ENCODE results near the gene ORAI3. TPM values are rescaled to one million over a fixed set of nuclear protein-coding genes. Genes with fewer than 3 reads are reported as not detected.

The ORAI3 gene
- total RNA-seq, 1 donor from 2014 or later, result 39.0 TPM

GRCh38 chr16:30984669-30985400, 36.0 kb downstream of the ORAI3 start, which contains the start of gene HSD3B7:
Gene HSD3B7, plus strand, starts transcription at chr16:30985207. Its CDS starts 452 bp downstream, at chr16:30985659.
- Histone ChIP-seq H3K9me3 (no peaks in the 10 kb centered on the region), H3K27me3 (no peaks in the 10 kb centered on the region), H3K4me3 (peak within 1 kb of the TSS; percentile 43 to 59), H3K36me3 (peaks cover 26 to 45% of the 10 kb centered on the region in 2 donors), H3K4me1 (peaks cover 3 to 11% of the 10 kb centered on the region in 2 donors), H3K27ac (peak within 1 kb of the TSS; percentile 14 to 50)
- DNase-seq (ENCODE audit: low spot score in 2 of 2), result peak; percentile 69 to 95
- intact Hi-C loops (cut with DNase I), result loop anchor here (1.0 kb wide), 4 partner anchors 48 to 883 kb away; partner anchors contain the start of gene STX4
- TF ChIP-seq CTCF (IDR thresholded peaks at IDR 0.05), result peak; percentile 94 to 95 (median 95)

- Histone ChIP-seq H3K36me3 (peaks cover 18 to 38% of the 10 kb centered on the region in 2 donors), H3K4me3 (peak overlapping the region; percentile 43 to 59), H3K9me3 (no peaks in the 10 kb centered on the region), H3K4me1 (peaks cover 3 to 11% of the 10 kb centered on the region in 2 donors), H3K27ac (peak overlapping the region; percentile 14 to 50), H3K27me3 (no peaks in the 10 kb centered on the region)
- intact Hi-C loops (cut with DNase I), result loop anchor here (1.0 kb wide), 4 partner anchors 48 to 883 kb away; partner anchors contain the start of gene STX4
- DNase-seq (ENCODE audit: low spot score in 2 of 2), result no peak
- no peak for TF ChIP-seq CTCF (IDR thresholded peaks at IDR 0.05)
Observed at GRCh38 chr16:30985401-30986128, 36.7 kb downstream of the ORAI3 start.

- intact Hi-C loops (cut with DNase I), result no loop called here
- no peak for DNase-seq (ENCODE audit: low spot score in 2 of 2)
- Histone ChIP-seq H3K27ac (no peak overlapping the region), H3K4me1 (peaks cover 3 to 11% of the 10 kb centered on the region in 2 donors), H3K9me3 (no peaks in the 10 kb centered on the region), H3K27me3 (no peaks in the 10 kb centered on the region), H3K36me3 (peaks cover 12 to 30% of the 10 kb centered on the region in 2 donors), H3K4me3 (peak overlapping the region in 1 of 2 donors; percentile 43)
- no peak for TF ChIP-seq CTCF (IDR thresholded peaks at IDR 0.05)
Observed at GRCh38 chr16:30986129-30986991, 37.5 kb downstream of the ORAI3 start.

GRCh38 chr16:30987581-30988190, 38.8 kb downstream of the ORAI3 start:
- intact Hi-C loops (cut with DNase I), result no loop called here
- H3K36me3 ChIP-seq, result peaks cover 7 to 17% of the 10 kb centered on the region in 2 donors
- H3K27me3 ChIP-seq, result no peaks in the 10 kb centered on the region
- peaks cover 3 to 11% of the 10 kb centered on the region in 2 donors for H3K4me1 ChIP-seq
- H3K9me3 ChIP-seq, result no peaks in the 10 kb centered on the region
- no peak for DNase-seq (ENCODE audit: low spot score in 2 of 2)
- no peak overlapping the region for H3K4me3 ChIP-seq
- no peak for TF ChIP-seq CTCF (IDR thresholded peaks at IDR 0.05)
- H3K27ac ChIP-seq, result no peak overlapping the region

All from ascending aorta (tissue), 2 donors.